HepG2 (cell line): ENCODE results near the gene KIF22. TPM values are rescaled to one million over a fixed set of nuclear protein-coding genes. Genes with fewer than 3 reads are reported as not detected.

Experiments
- ATF7-NPFF ChIP-seq: sonication (generic); formaldehyde crosslinking; IDR thresholded peaks from 2 replicates; pipeline ENCODE4 v1.8.1; 2023; ENCODE audit warnings: mild to moderate bottlenecking, low read depth, missing genetic modification reagents, moderate library complexity
- GLMP ChIP-seq: sonication (generic); formaldehyde crosslinking; IDR thresholded peaks from 2 replicates; pipeline ENCODE4 v1.9.0; 2021; ENCODE audit warnings: missing genetic modification reagents, mild to moderate bottlenecking, borderline replicate concordance
- HNF4A ChIP-seq: sonication (generic); formaldehyde crosslinking; IDR thresholded peaks from 2 replicates; pipeline ENCODE4 v1.4.0; 2020; ENCODE audit warnings: missing genetic modification reagents
- HOXA3 ChIP-seq: sonication (generic); formaldehyde crosslinking; IDR thresholded peaks from 2 replicates; pipeline ENCODE4 v1.5.0; 2020; ENCODE audit warnings: missing genetic modification reagents
- KDM5A ChIP-seq: fragments of 200-600 bp; sonication (generic); IDR thresholded peaks from 2 replicates; pipeline ENCODE4 v1.7.0; 2018; ENCODE audit warnings: antibody characterized with exemption, mild to moderate bottlenecking, low read length, borderline replicate concordance
- MLX ChIP-seq: IDR thresholded peaks from 2 replicates; pipeline ENCODE4 v1.6.1; 2016
- MTF1 ChIP-seq: sonication (generic); formaldehyde crosslinking; IDR thresholded peaks from 2 replicates; pipeline ENCODE4 v1.5.0; 2020; ENCODE audit warnings: missing genetic modification reagents
- NCOA2 ChIP-seq: sonication (generic); formaldehyde crosslinking; IDR thresholded peaks from 2 replicates; pipeline ENCODE4 v1.8.0; 2022; ENCODE audit warnings: inconsistent platforms
- PHF8 ChIP-seq: sonication (generic); formaldehyde crosslinking; IDR thresholded peaks from 2 replicates; pipeline ENCODE4 v1.5.0; 2020; ENCODE audit warnings: missing genetic modification reagents
- POLR2AphosphoS2 ChIP-seq: IDR thresholded peaks from 2 replicates; pipeline ENCODE4 v1.6.1; 2011; ENCODE audit warnings: low read depth, low read length, improper control_type of control experiment
- REL ChIP-seq: sonication (generic); formaldehyde crosslinking; conservative IDR thresholded peaks from 2 replicates; pipeline ENCODE4 v1.8.0; 2022; ENCODE audit warnings: mild to moderate bottlenecking, missing genetic modification reagents, moderate library complexity
- SRSF1 ChIP-seq: fragments of 200-400 bp; formaldehyde crosslinking; optimal IDR thresholded peaks from 2 replicates; pipeline ENCODE3; 2017; ENCODE audit warnings: mild to moderate bottlenecking, low read depth, low read length, moderate library complexity
- THAP9 ChIP-seq: sonication (generic); formaldehyde crosslinking; IDR thresholded peaks from 2 replicates; pipeline ENCODE4; 2020; ENCODE audit warnings: missing genetic modification reagents, mild to moderate bottlenecking, borderline replicate concordance
- ZBTB37 ChIP-seq: sonication (generic); formaldehyde crosslinking; IDR thresholded peaks from 2 replicates; pipeline ENCODE4 v1.4.0; 2020; ENCODE audit warnings: mild to moderate bottlenecking, missing genetic modification reagents
- ZNF34 ChIP-seq: sonication (generic); formaldehyde crosslinking; IDR thresholded peaks from 2 replicates; pipeline ENCODE4 v1.4.0; 2020; ENCODE audit warnings: mild to moderate bottlenecking, missing genetic modification reagents, borderline replicate concordance
- ZNF512B ChIP-seq: sonication (generic); formaldehyde crosslinking; IDR thresholded peaks from 2 replicates; pipeline ENCODE4 v1.5.1; 2020; ENCODE audit warnings: missing genetic modification reagents, mild to moderate bottlenecking, borderline replicate concordance
- ZNF800 ChIP-seq: sonication (generic); formaldehyde crosslinking; IDR thresholded peaks from 2 replicates; pipeline ENCODE4 v1.4.0; 2020; ENCODE audit warnings: missing genetic modification reagents
- polyA plus RNA-seq, 8 experiments: library from polyadenylated mRNA; depleted of rRNA in 3 of 8; stranded (reverse) in 7 of 8; unstranded in 1 of 8; fragments of >200 nt; fragmentation: Illumina TruSeq in 4 of 8; extraction: Trizol in 4 of 8; gene quantifications; 2 replicates each; pipeline versions ENCODE4 v1.2.1 to v1.2.3, GENCODE V29; 2011 to 2016; ENCODE audit warnings: low read depth in 4 of 8, missing spikeins in 1 of 8, mixed read lengths in 1 of 8; ENCODE audit not compliant: insufficient read depth in 1 of 8
- total RNA-seq, 5 experiments: library from RNA; depleted of rRNA; stranded (reverse); fragments of >200 nt; fragmentation: Illumina TruSeq; extraction: Trizol; gene quantifications; 2 replicates each; pipeline ENCODE4 v1.2.3, GENCODE V29; 2016; ENCODE audit warnings: low read depth in 1 of 5

The KIF22 gene
- total and polyA plus RNA-seq, 2 of the 13 experiments (the other 11 are each of a cell fraction or from before 2014, with no cell fraction given) = 95.8 to 118 TPM

GRCh38 chr16:29812754-29813643, 22.4 kb downstream of the KIF22 start (continued):
- TF ChIP-seq ZNF512B (CRISPR knock-in tag) (no peak), SRSF1 (peak; percentile 23), PHF8 (CRISPR knock-in tag) (no peak), KDM5A (no peak), ZNF800 (CRISPR knock-in tag) (no peak), THAP9 (CRISPR knock-in tag) (0 out of 2 replicates have a peak, but pooled peaks have one; percentile 23), HOXA3 (CRISPR knock-in tag) (no peak), ATF7-NPFF (CRISPR knock-in tag) (no peak), MTF1 (CRISPR knock-in tag) (no peak), GLMP (CRISPR knock-in tag) (no peak), NCOA2 (CRISPR knock-in tag) (no peak), REL (CRISPR knock-in tag) (no peak), HNF4A (CRISPR knock-in tag) (no peak), POLR2AphosphoS2 (no peak), ZBTB37 (CRISPR knock-in tag) (no peak), MLX (no peak), ZNF34 (CRISPR knock-in tag) (no peak)
